Type B pancreatic cell (in vitro differentiated cells): ENCODE data around the gene USP10. TPM values are rescaled to one million over a fixed set of nuclear protein-coding genes. Genes with fewer than 3 reads are reported as not detected.

ENCODE experiments used
- DNase-seq: peaks from one replicate; pipeline ENCODE4 v3.0.0; 2021; ENCODE audit warnings: mixed read lengths; ENCODE audit not compliant: unreplicated experiment; ENCODE audit errors: extremely low spot score
- H3K27ac Mint-ChIP-seq: 2 replicates; pipeline ENCODE4 v1.8.0; 2021; ENCODE audit warnings: mild to moderate bottlenecking, mixed read lengths
- H3K27me3 Mint-ChIP-seq: 2 replicates; pipeline ENCODE4 v1.8.0; 2021; ENCODE audit warnings: mixed read lengths
- H3K36me3 Mint-ChIP-seq: 2 replicates; pipeline ENCODE4 v1.8.0; 2021; ENCODE audit warnings: mixed read lengths
- H3K4me1 Mint-ChIP-seq: one replicate; pipeline ENCODE4 v1.8.0; 2021; ENCODE audit warnings: mixed read lengths; ENCODE audit not compliant: unreplicated experiment
- H3K4me3 Mint-ChIP-seq: 2 replicates; pipeline ENCODE4 v1.8.0; 2021; ENCODE audit warnings: mild to moderate bottlenecking, mixed read lengths
- H3K9me3 Mint-ChIP-seq: 2 replicates; pipeline ENCODE4 v1.8.0; 2021; ENCODE audit warnings: mixed read lengths
- total RNA-seq: library from RNA; stranded (reverse); gene quantifications from 2 replicates; pipeline ENCODE4 v1.2.1, GENCODE V29; 2021; ENCODE audit warnings: low replicate concordance
- TF ChIP-seq, protein P1 (sequence below): fragments of 200-600 bp; sonication (generic); conservative IDR thresholded peaks from 2 replicates; pipeline ENCODE4 v1.5.0; 2021; ENCODE audit warnings: antibody characterized with exemption, mild to moderate bottlenecking

Gene USP10
- total RNA-seq, 1 donor from 2014 or later: 110 TPM

DNA sequence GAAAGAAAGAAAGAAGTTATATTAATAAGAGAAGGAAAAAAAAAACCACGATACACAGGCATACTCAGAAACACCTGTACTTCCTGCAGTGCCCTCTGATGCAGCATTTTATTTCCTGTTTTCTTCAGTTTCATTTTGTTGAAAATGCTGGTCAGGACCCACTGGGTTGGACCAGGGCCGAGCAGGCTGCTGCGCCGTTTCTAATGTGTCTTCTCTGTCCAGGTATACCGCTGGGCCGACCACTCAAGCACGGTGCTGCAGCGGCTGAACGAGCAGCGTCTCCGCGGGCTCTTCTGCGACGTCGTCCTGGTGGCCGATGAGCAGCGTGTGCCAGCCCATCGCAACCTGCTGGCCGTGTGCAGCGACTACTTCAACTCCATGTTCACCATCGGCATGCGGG is 43.2 kb upstream of the USP10 start:
- TF ChIP-seq, protein P1, sequence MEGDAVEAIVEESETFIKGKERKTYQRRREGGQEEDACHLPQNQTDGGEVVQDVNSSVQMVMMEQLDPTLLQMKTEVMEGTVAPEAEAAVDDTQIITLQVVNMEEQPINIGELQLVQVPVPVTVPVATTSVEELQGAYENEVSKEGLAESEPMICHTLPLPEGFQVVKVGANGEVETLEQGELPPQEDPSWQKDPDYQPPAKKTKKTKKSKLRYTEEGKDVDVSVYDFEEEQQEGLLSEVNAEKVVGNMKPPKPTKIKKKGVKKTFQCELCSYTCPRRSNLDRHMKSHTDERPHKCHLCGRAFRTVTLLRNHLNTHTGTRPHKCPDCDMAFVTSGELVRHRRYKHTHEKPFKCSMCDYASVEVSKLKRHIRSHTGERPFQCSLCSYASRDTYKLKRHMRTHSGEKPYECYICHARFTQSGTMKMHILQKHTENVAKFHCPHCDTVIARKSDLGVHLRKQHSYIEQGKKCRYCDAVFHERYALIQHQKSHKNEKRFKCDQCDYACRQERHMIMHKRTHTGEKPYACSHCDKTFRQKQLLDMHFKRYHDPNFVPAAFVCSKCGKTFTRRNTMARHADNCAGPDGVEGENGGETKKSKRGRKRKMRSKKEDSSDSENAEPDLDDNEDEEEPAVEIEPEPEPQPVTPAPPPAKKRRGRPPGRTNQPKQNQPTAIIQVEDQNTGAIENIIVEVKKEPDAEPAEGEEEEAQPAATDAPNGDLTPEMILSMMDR: no peak
- Mint-ChIP-seq H3K9me3 (no peaks in the 10 kb centered on the region), H3K27me3 (no peaks in the 10 kb centered on the region), H3K36me3 (peaks cover 11% of the 10 kb centered on the region), H3K4me3 (no peak overlapping the region), H3K27ac (no peak overlapping the region), H3K4me1 (no peaks in the 10 kb centered on the region)
- no peak for DNase-seq

DNA sequence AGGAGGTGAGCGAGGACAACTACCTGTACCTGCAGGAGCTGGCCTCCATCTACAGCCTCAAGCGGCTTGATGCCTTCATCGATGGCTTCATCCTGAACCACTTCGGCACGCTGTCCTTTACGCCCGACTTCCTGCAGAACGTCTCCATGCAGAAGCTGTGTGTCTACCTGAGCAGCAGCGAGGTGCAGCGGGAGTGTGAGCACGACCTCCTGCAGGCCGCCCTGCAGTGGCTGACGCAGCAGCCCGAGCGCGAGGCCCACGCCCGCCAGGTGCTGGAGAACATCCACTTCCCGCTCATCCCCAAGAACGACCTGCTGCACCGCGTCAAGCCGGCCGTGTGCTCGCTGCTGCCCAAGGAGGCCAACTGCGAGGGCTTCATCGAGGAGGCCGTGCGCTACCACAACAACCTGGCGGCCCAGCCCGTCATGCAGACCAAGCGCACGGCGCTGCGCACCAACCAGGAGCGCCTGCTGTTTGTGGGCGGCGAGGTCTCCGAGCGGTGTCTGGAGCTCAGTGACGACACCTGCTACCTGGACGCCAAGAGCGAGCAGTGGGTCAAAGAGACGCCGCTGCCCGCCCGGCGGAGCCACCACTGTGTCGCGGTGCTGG is 42.5 kb upstream of the USP10 start:
- H3K27ac Mint-ChIP-seq: no peak overlapping the region
- TF ChIP-seq, protein P1: no peak
- H3K4me1 Mint-ChIP-seq: peaks cover 1% of the 10 kb centered on the region
- H3K4me3 Mint-ChIP-seq: no peak overlapping the region
- H3K27me3 Mint-ChIP-seq: no peaks in the 10 kb centered on the region
- no peak for DNase-seq
- peaks cover 11% of the 10 kb centered on the region for H3K36me3 Mint-ChIP-seq
- H3K9me3 Mint-ChIP-seq: no peaks in the 10 kb centered on the region

DNA sequence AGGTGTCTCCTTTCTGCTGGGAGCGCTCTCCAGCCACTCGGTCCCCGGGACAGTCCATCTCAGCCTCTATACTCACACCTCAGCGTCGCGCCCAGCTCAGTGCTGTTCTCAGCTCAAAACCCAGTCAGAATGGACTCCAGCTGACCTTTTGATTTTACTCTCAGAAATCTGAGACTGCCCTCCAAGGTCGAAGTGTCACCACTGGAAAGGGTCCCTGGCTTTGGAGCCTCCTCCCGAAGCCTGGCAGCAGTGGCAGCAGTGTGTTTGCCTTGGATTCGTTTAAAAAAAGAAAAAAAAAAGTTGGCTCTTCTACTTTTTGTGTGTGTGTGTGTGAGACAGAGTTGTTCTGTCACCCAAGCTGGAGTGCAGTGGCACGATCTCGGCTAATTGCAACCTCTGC is 41.1 kb upstream of the USP10 start:
- H3K4me3 Mint-ChIP-seq: no peak overlapping the region
- peaks cover 12% of the 10 kb centered on the region for H3K36me3 Mint-ChIP-seq
- H3K27me3 Mint-ChIP-seq: no peaks in the 10 kb centered on the region
- no peak for DNase-seq
- TF ChIP-seq, protein P1: no peak
- H3K4me1 Mint-ChIP-seq: peaks cover 7% of the 10 kb centered on the region
- no peaks in the 10 kb centered on the region for H3K9me3 Mint-ChIP-seq
- H3K27ac Mint-ChIP-seq: no peak overlapping the region

DNA sequence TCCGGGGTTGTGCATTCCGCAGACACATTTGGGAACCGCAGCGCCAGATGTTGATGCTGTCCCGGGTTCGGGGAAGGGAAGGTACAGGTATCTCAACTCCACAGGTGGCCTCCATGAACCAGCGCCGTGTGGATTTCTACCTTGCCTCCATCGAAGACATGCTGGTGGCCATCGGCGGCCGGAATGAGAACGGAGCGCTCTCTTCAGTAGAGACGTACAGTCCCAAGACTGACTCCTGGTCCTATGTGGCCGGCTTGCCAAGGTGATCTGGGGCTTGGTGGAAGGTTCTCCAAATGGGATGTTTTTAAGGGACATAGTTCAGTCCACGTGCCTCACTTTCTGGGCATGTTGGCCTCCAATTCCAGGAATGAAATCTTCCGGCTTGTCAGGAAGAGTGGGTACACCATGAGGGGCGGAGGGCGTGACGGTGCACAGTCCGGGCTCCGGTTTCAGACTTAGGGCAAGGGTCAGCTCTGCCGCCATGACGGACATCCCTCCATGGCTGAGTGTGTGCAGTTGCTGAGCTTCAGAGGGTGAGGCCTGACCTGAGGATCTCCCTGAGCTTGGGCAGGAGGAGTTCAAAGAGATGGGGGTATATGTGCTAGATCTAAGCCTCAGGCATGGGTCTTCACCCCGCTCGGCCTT is 40.0 kb upstream of the USP10 start:
- H3K4me1 Mint-ChIP-seq: peaks cover 7% of the 10 kb centered on the region
- H3K36me3 Mint-ChIP-seq: peaks cover 19% of the 10 kb centered on the region
- H3K4me3 Mint-ChIP-seq: no peak overlapping the region
- no peaks in the 10 kb centered on the region for H3K9me3 Mint-ChIP-seq
- H3K27ac Mint-ChIP-seq: no peak overlapping the region
- no peak for DNase-seq
- no peaks in the 10 kb centered on the region for H3K27me3 Mint-ChIP-seq
- TF ChIP-seq, protein P1: no peak

DNA sequence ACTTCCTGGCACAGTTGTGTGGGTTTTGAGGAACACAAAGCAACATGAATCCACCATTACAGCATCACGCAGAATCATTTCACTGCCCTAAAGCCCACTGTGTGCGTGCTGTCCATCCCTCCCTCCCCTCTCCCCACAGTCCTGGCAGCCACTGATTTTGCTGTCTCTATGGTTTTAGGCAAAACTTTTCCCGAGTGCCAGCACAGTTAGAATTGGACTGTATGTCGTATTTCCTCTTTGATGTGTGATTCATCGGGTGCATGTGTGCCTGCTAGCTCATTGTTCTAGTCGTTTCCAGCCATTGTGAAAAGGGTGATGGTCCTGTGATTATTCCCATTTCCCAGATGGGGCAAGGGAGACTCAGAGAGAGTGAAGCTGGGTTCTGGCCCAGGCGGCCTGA is 38.8 kb upstream of the USP10 start:
- Mint-ChIP-seq H3K4me3 (no peak overlapping the region), H3K4me1 (peaks cover 7% of the 10 kb centered on the region), H3K9me3 (no peaks in the 10 kb centered on the region), H3K36me3 (peaks cover 19% of the 10 kb centered on the region), H3K27ac (no peak overlapping the region), H3K27me3 (no peaks in the 10 kb centered on the region)
- no peak for DNase-seq
- TF ChIP-seq, protein P1: no peak
